HCT116 (cell line): ENCODE data around the gene CPNE2. TPM values are rescaled to one million over a fixed set of nuclear protein-coding genes. Genes with fewer than 3 reads are reported as not detected.

ENCODE experiments used
- ATAC-seq: fragments of 200-7000 bp; cut with Tn5 transposase; 2 replicates; pipeline ENCODE4 v1.9.1; 2020; ENCODE audit warnings: mild to moderate bottlenecking, moderate library complexity
- BruUV-seq: library from RNA; stranded (reverse); fragments of 400-500 nt; replicated peaks from 2 replicates; lab custom pipeline; 2021; lab: Mats Ljungman, UMichigan
- CTCF ChIA-PET: fragments of 300-600 bp; sonication (Branson Sonifier 250); formaldehyde crosslinking; loops from one replicate; lab custom pipeline; 2021; ENCODE audit warnings: antibody characterized with exemption; lab: Charles Lee
- POLR2A ChIA-PET: fragments of 300-600, 350-600 bp; sonication (Branson Sonifier 250); formaldehyde crosslinking; loops from one replicate; lab custom pipeline; 2021; ENCODE audit warnings: antibody characterized with exemption; lab: Charles Lee
- RAD21 ChIA-PET, 2 experiments: fragments of 300-600 bp; sonication (Branson Sonifier 250); formaldehyde crosslinking; loops; one replicate each; lab custom pipeline; 2023; ENCODE audit warnings: low total read pairs in 2 of 2; ENCODE audit not compliant: uncharacterized antibody in 2 of 2, unreplicated experiment in 2 of 2, low non-redundant PET in 1 of 2; lab: Charles Lee
- DNase-seq: peaks from one replicate; pipeline ENCODE4 v3.0.0-alpha.2; 2010; ENCODE audit warnings: low read depth, low spot score
- H2AFZ ChIP-seq: fragments of 200-600 bp; shearing (Covaris generic), sonication (generic); 2 replicates; pipeline ENCODE4 v1.6.1; 2017; ENCODE audit warnings: low read depth, mixed run types, mixed read lengths, antibody characterized with exemption, low read length; ENCODE audit not compliant: poor library complexity, severe bottlenecking
- H3K27ac ChIP-seq: 2 replicates; pipeline ENCODE4 v1.5.1; 2012; ENCODE audit warnings: low read depth, low read length
- H3K27me3 ChIP-seq: fragments of 200-600 bp; sonication (generic); 2 replicates; pipeline ENCODE4 v1.6.1; 2016; ENCODE audit warnings: mixed run types, low read length, mixed read lengths; ENCODE audit not compliant: insufficient read depth
- H3K36me3 ChIP-seq, 2 experiments: fragments of 200-500 bp in 1 of 2; fragments of 200-600 bp in 1 of 2; sonication (Bioruptor generic) in 1 of 2; sonication (generic) in 1 of 2; 2 replicates each; pipeline versions ENCODE4 v1.5.1 to v1.6.1; 2014 to 2016; ENCODE audit warnings: low read length in 2 of 2, inconsistent platforms in 1 of 2, mixed read lengths in 1 of 2, mixed run types in 1 of 2; ENCODE audit not compliant: insufficient read depth in 2 of 2, control insufficient read depth in 1 of 2
- H3K4me1 ChIP-seq, 2 experiments: fragments of 200-600 bp in 1 of 2; sonication (generic) in 1 of 2; 2 replicates each; pipeline versions ENCODE4 v1.5.1 to v1.6.1; 2012 to 2017; ENCODE audit warnings: low read length in 2 of 2, inconsistent platforms in 1 of 2, mild to moderate bottlenecking in 1 of 2, mixed read lengths in 1 of 2, mixed run types in 1 of 2, moderate library complexity in 1 of 2; ENCODE audit not compliant: insufficient read depth in 2 of 2, control insufficient read depth in 1 of 2
- H3K4me2 ChIP-seq: fragments of 200-600 bp; sonication (generic); 2 replicates; pipeline ENCODE4 v1.6.1; 2017; ENCODE audit warnings: mixed run types, low read length, mixed read lengths
- H3K4me3 ChIP-seq, 2 experiments: fragments of 200-600 bp in 1 of 2; sonication (generic) in 1 of 2; replicated peaks in 1 of 2; 2 replicates each; pipeline ENCODE4 v1.5.1; 2011 to 2016; ENCODE audit warnings: low read length in 2 of 2, control low read depth in 1 of 2, low read depth in 1 of 2, mild to moderate bottlenecking in 1 of 2, mixed read lengths in 1 of 2, mixed run types in 1 of 2
- H3K79me2 ChIP-seq: fragments of 200-600 bp; sonication (generic); 2 replicates; pipeline ENCODE4 v1.6.1; 2017; ENCODE audit warnings: mild to moderate bottlenecking, mixed run types, low read length, moderate library complexity, mixed read lengths; ENCODE audit not compliant: insufficient read depth
- H3K9ac ChIP-seq: fragments of 200-600 bp; sonication (generic); 2 replicates; pipeline ENCODE4 v1.6.1; 2016; ENCODE audit warnings: low read length, mixed read lengths
- H3K9me2 ChIP-seq: fragments of 200-600 bp; sonication (generic), shearing (Covaris generic); 2 replicates; pipeline ENCODE4 v1.6.1; 2017; ENCODE audit warnings: mixed run types, mild to moderate bottlenecking, moderate library complexity; ENCODE audit not compliant: insufficient read depth
- H3K9me3 ChIP-seq, 2 experiments: fragments of 200-500 bp in 1 of 2; fragments of 200-600 bp in 1 of 2; sonication (Bioruptor generic) in 1 of 2; sonication (generic) in 1 of 2; 2 replicates each; pipeline ENCODE4 v1.6.1; 2014 to 2017; ENCODE audit warnings: low read length in 2 of 2, mixed read lengths in 2 of 2, inconsistent platforms in 1 of 2, low read depth in 1 of 2, mild to moderate bottlenecking in 1 of 2, mixed run types in 1 of 2, moderate library complexity in 1 of 2; ENCODE audit not compliant: control insufficient read depth in 1 of 2, insufficient read depth in 1 of 2
- H4K20me1 ChIP-seq: fragments of 200-600 bp; sonication (generic), shearing (Covaris generic); 2 replicates; pipeline ENCODE4 v1.6.1; 2017; ENCODE audit warnings: mixed run types, mild to moderate bottlenecking, moderate library complexity; ENCODE audit not compliant: insufficient read depth
- CBX3 ChIP-seq: IDR thresholded peaks from 2 replicates; pipeline ENCODE4 v1.6.1; 2012; ENCODE audit warnings: low read depth
- CEBPB ChIP-seq: IDR thresholded peaks from 2 replicates; pipeline ENCODE4 v1.6.1; 2012; ENCODE audit warnings: low read depth
- EGR1 ChIP-seq: IDR thresholded peaks from 2 replicates; pipeline ENCODE4 v1.6.1; 2012; ENCODE audit warnings: low read depth
- EZH2phosphoT487 ChIP-seq: fragments of 200-600 bp; IDR thresholded peaks from 2 replicates; pipeline ENCODE4 v1.6.1; 2018; ENCODE audit warnings: antibody characterized with exemption, borderline replicate concordance
- JUND ChIP-seq: IDR thresholded peaks from 2 replicates; pipeline ENCODE4 v1.6.1; 2012
- POLR2A ChIP-seq: IDR thresholded peaks from 2 replicates; pipeline ENCODE4 v1.7.0; 2011; ENCODE audit warnings: borderline replicate concordance; ENCODE audit not compliant: insufficient read depth, insufficient read length; ENCODE audit errors: extremely low read depth
- POLR2AphosphoS5 ChIP-seq: IDR thresholded peaks from 2 replicates; pipeline ENCODE4 v1.6.1; 2011; ENCODE audit warnings: mild to moderate bottlenecking, low read depth, low read length, moderate library complexity
- RAD21 ChIP-seq: IDR thresholded peaks from 2 replicates; pipeline ENCODE4 v1.6.1; 2012; ENCODE audit warnings: low read depth, mild to moderate bottlenecking
- SP1 ChIP-seq: IDR thresholded peaks from 2 replicates; pipeline ENCODE4 v1.6.1; 2012; ENCODE audit warnings: low read depth
- SRF ChIP-seq: IDR thresholded peaks from 2 replicates; pipeline ENCODE4 v1.6.1; 2012; ENCODE audit warnings: low read depth
- TCF7L2 ChIP-seq: IDR thresholded peaks from 2 replicates; pipeline ENCODE4 v1.7.0; 2011; ENCODE audit warnings: borderline replicate concordance, inconsistent platforms; ENCODE audit not compliant: insufficient read depth, insufficient read length; ENCODE audit errors: extremely low read depth
- YY1 ChIP-seq: IDR thresholded peaks from 2 replicates; pipeline ENCODE4 v1.6.1; 2011; ENCODE audit warnings: low read length, low read depth, moderate library complexity, mild to moderate bottlenecking; ENCODE audit not compliant: insufficient replicate concordance; ENCODE audit errors: extremely low read depth
- ZFX ChIP-seq: fragments of 450-650 bp; IDR thresholded peaks from 2 replicates; pipeline ENCODE4 v1.6.1; 2017
- ZNF274 ChIP-seq: fragments of 200-500 bp; sonication (Bioruptor generic); IDR thresholded peaks from 2 replicates; pipeline ENCODE4 v1.6.1; 2014; ENCODE audit warnings: mild to moderate bottlenecking, low read depth, low read length, inconsistent platforms
- intact Hi-C: fragments of 100-400 bp; cut with micrococcal nuclease; formaldehyde crosslinking; loops from 2 replicates; pipeline ENCODE4 v1.10.0; 2022
- total RNA-seq: library from RNA; stranded (reverse); gene quantifications from one replicate; pipeline ENCODE4 v1.2.1, GENCODE V29; 2021; ENCODE audit not compliant: unreplicated experiment
- TF ChIP-seq, protein P1 (sequence below): IDR thresholded peaks from 2 replicates; pipeline ENCODE4 v1.6.1; 2012
- TF ChIP-seq, protein P2 (sequence below): IDR thresholded peaks from 2 replicates; pipeline ENCODE4 v1.6.1; 2012
- TF ChIP-seq, protein P3 (sequence below): IDR thresholded peaks from 2 replicates; pipeline ENCODE4 v1.6.1; 2011; ENCODE audit warnings: mild to moderate bottlenecking, low read length, moderate library complexity; ENCODE audit not compliant: insufficient replicate concordance; ENCODE audit errors: extremely low read depth
- TF ChIP-seq, protein P4 (sequence below), 3 experiments: fragments of 200-600 bp in 1 of 3; sonication (generic) in 1 of 3; IDR thresholded peaks in 2 of 3; conservative IDR thresholded peaks in 1 of 3; 2 replicates each; pipeline ENCODE4 v1.5.1; 2012 to 2017; ENCODE audit warnings: low read depth in 2 of 3, low read length in 2 of 3, antibody characterized with exemption in 1 of 3, borderline replicate concordance in 1 of 3, control low read depth in 1 of 3, mild to moderate bottlenecking in 1 of 3, mixed read lengths in 1 of 3, mixed run types in 1 of 3, moderate library complexity in 1 of 3; ENCODE audit not compliant: insufficient read depth in 1 of 3

Gene CPNE2
- total RNA-seq, 1 experiment from 2014 or later: 31.2 TPM

DNA sequence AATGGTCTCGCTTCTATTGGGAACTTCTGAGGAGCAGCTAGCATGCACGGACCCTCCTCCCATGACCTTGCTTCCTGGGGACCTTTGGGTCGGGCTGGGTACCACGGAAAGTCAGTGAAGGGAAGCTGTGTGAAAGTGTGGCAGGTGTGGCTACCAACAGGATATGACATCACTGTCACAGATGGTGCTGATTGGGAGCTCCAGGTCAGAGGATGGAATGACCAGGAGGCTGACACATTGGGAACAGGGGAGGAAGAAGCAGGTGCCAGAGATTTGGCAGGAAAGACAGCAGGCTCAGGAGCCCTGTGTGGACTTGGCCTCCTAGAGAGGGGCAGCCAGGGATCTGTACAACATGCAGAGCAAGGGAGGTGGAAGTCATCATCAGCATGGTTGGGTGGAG is 34.0 kb downstream of the CPNE2 start:
- Histone ChIP-seq H3K36me3 (no peaks in the 10 kb centered on the region), H3K27me3 (no peaks in the 10 kb centered on the region), H3K79me2 (no peaks in the 10 kb centered on the region), H2AFZ (no peak overlapping the region), H3K9ac (no peak overlapping the region), H4K20me1 (no peaks in the 10 kb centered on the region), H3K27ac (no peak overlapping the region), H3K4me3 (no peak overlapping the region), H3K9me3 (no peaks in the 10 kb centered on the region), H3K4me2 (no peak overlapping the region), H3K4me1 (no peaks in the 10 kb centered on the region), H3K9me2 (no peaks in the 10 kb centered on the region)
- intact Hi-C loops: no loop called here
- ChIA-PET CTCF (no interaction called here), RAD21 (interaction anchor here in 1 of 2 experiments (0.7 kb wide), 1 partner anchor 122 kb away, joined by 3 read pairs; no protein-coding TSS in a partner anchor), POLR2A (no interaction called here)
- BruUV-seq: no TSS peak
- ATAC-seq: 0 out of 2 replicates have a peak, but pooled peaks have one; percentile 44
- TF ChIP-seq CEBPB (no peak), SRF (no peak), YY1 (no peak), ZNF274 (no peak), POLR2AphosphoS5 (no peak), JUND (no peak), CBX3 (no peak), EZH2phosphoT487 (no peak), ZFX (no peak), SP1 (no peak), TCF7L2 (no peak), EGR1 (no peak), RAD21 (no peak), POLR2A (no peak)
- TF ChIP-seq, protein P1, sequence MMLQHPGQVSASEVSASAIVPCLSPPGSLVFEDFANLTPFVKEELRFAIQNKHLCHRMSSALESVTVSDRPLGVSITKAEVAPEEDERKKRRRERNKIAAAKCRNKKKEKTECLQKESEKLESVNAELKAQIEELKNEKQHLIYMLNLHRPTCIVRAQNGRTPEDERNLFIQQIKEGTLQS: no peak
- TF ChIP-seq, protein P2, sequence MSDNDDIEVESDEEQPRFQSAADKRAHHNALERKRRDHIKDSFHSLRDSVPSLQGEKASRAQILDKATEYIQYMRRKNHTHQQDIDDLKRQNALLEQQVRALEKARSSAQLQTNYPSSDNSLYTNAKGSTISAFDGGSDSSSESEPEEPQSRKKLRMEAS: no peak
- TF ChIP-seq, protein P3, sequence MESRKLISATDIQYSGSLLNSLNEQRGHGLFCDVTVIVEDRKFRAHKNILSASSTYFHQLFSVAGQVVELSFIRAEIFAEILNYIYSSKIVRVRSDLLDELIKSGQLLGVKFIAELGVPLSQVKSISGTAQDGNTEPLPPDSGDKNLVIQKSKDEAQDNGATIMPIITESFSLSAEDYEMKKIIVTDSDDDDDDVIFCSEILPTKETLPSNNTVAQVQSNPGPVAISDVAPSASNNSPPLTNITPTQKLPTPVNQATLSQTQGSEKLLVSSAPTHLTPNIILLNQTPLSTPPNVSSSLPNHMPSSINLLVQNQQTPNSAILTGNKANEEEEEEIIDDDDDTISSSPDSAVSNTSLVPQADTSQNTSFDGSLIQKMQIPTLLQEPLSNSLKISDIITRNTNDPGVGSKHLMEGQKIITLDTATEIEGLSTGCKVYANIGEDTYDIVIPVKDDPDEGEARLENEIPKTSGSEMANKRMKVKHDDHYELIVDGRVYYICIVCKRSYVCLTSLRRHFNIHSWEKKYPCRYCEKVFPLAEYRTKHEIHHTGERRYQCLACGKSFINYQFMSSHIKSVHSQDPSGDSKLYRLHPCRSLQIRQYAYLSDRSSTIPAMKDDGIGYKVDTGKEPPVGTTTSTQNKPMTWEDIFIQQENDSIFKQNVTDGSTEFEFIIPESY: no peak
- TF ChIP-seq, protein P4, sequence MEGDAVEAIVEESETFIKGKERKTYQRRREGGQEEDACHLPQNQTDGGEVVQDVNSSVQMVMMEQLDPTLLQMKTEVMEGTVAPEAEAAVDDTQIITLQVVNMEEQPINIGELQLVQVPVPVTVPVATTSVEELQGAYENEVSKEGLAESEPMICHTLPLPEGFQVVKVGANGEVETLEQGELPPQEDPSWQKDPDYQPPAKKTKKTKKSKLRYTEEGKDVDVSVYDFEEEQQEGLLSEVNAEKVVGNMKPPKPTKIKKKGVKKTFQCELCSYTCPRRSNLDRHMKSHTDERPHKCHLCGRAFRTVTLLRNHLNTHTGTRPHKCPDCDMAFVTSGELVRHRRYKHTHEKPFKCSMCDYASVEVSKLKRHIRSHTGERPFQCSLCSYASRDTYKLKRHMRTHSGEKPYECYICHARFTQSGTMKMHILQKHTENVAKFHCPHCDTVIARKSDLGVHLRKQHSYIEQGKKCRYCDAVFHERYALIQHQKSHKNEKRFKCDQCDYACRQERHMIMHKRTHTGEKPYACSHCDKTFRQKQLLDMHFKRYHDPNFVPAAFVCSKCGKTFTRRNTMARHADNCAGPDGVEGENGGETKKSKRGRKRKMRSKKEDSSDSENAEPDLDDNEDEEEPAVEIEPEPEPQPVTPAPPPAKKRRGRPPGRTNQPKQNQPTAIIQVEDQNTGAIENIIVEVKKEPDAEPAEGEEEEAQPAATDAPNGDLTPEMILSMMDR (IDR thresholded peaks at IDR 0.05 in 2 of 3, conservative IDR thresholded peaks at IDR 0.05 in 1 of 3; ENCODE audit: borderline replicate concordance in 1 of 3, insufficient read depth in 1 of 3, low read depth in 2 of 3, low read length in 2 of 3): no peak
- DNase-seq: no peak
